HG03558 (cell line): Measurements from ENCODE around the gene ITGB6.
"Not testable (repeated sequence)": the region's sequence is repeated elsewhere in the genome, so short reads cannot be mapped to it uniquely, and the experiment has no call there.

ENCODE experiments used
- ATAC-seq: cut with Tn5 transposase; IDR thresholded peaks from one replicate; pipeline ENCODE4 v1.9.1; 2021; ENCODE audit warnings: moderate number of reproducible peaks; ENCODE audit not compliant: unreplicated experiment; ENCODE audit errors: extremely low read depth

The ITGB6 gene

GRCh38 chr2:160194351-160194750 lies 5.7 kb downstream of the ITGB6 start:
- no peak for ATAC-seq

GRCh38 chr2:160181146-160181836 lies 18.8 kb downstream of the ITGB6 start:
- ATAC-seq = not testable (repeated sequence)

- ATAC-seq = not testable (repeated sequence)
Observed at GRCh38 chr2:160180690-160181089, 19.4 kb downstream of the ITGB6 start.

GRCh38 chr2:160180172-160180571 lies 19.9 kb downstream of the ITGB6 start:
- no peak for ATAC-seq

- ATAC-seq = no peak
Observed at GRCh38 chr2:160175169-160176134, 24.6 kb downstream of the ITGB6 start.

- no peak for ATAC-seq
Observed at GRCh38 chr2:160174322-160174721, 25.8 kb downstream of the ITGB6 start.

GRCh38 chr2:160169988-160170387 lies 30.1 kb downstream of the ITGB6 start:
- ATAC-seq = no peak

- no peak for ATAC-seq
Observed at GRCh38 chr2:160169471-160169870, 30.6 kb downstream of the ITGB6 start.

GRCh38 chr2:160168878-160169277 lies 31.2 kb downstream of the ITGB6 start:
- ATAC-seq = no peak

GRCh38 chr2:160167089-160167740 lies 32.9 kb downstream of the ITGB6 start:
- ATAC-seq = no peak

GRCh38 chr2:160165996-160166395 lies 34.1 kb downstream of the ITGB6 start:
- ATAC-seq = no peak

GRCh38 chr2:160165081-160165480 lies 35.0 kb downstream of the ITGB6 start:
- ATAC-seq = no peak

GRCh38 chr2:160157861-160158829 lies 41.9 kb downstream of the ITGB6 start:
- ATAC-seq = no peak

GRCh38 chr2:160156665-160157064 lies 43.4 kb downstream of the ITGB6 start:
- no peak for ATAC-seq

GRCh38 chr2:160156100-160156499 lies 44.0 kb downstream of the ITGB6 start:
- ATAC-seq = no peak

GRCh38 chr2:160148419-160148818 lies 51.7 kb downstream of the ITGB6 start:
- ATAC-seq = not testable (repeated sequence)

- ATAC-seq = no peak
Observed at GRCh38 chr2:160145471-160145870, 54.6 kb downstream of the ITGB6 start.

GRCh38 chr2:160144280-160144990 lies 55.6 kb downstream of the ITGB6 start:
- ATAC-seq = no peak

GRCh38 chr2:160142472-160142871 lies 57.6 kb downstream of the ITGB6 start:
- ATAC-seq = no peak
